Heart left ventricle (tissue), 13 donors: Measurements from ENCODE around the gene MEST.

Experiments used
- POLR2A ChIP-seq, 2 donors: fragments of 450-650 bp; IDR thresholded peaks; one replicate each; pipeline ENCODE4 v1.6.1; 2017; ENCODE audit warnings: antibody characterized with exemption in 2 of 2, mild to moderate bottlenecking in 2 of 2, moderate library complexity in 2 of 2
- TF ChIP-seq, protein P1 (sequence below), 12 donors: fragments of 200-600 bp; sonication (generic) in 4 of 12; IDR thresholded peaks; one replicate each; pipeline versions ENCODE4 v1.5.0 to v1.8.0; 2018 to 2022; ENCODE audit warnings: antibody characterized with exemption in 12 of 12, mild to moderate bottlenecking in 5 of 12
- donor health status: ischemic (EF 13 %, LVEDD 7.1; RV severe dilation, severe dysfunction).
- donor health status: DM: no; HTN: yes; CAD: no.
- donor health status: DM: no; HTN: no; CAD: no.
- donor health status: ischemic (EF 25% LVEDD 6.9; RV normal size, moderate dysfunction).
- donor health status: ischemic (EF 25% LVEDD 5.7; RV mildly dilated, moderate dysfunction).
- donor health status: ischemic (EF 35%, LVEDD 5.7; RV mildly dilated, moderate dysfunction).
- donor health status: nonischemic (EF 11% LVEDD 7.7; RV severe dilation, severe dysfunction).
- donor health status: DM: yes; HTN: yes; CAD: no.
- donor health status: PGD.
- donor health status: ischemic (EF 29% LVEDD 5.4; RV normal size, mild dysfunction).
- donor health status: nonischemic (EF 23%, LVEDD 6.1; RV moderate dilation, normal function).

DNA sequence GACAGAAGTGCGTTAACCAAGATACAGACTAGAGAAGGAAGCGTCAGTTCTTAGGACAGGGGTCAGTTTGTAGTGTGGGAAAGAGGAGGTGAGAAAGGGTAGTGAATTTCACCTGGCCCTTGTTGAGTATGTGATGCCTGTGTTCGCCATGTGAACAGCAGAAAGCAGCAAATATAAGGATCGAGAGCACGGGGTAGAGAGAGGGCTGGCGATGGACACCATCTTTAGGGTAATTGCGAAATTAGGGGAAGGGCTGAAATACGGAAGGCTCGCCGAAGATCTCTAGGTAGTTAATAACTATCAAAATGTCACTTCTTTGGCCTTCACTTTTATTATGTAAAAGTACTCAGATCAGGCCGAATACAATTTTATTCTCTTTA is 6.2 kb upstream of the MEST start:
- TF ChIP-seq POLR2A (IDR thresholded peaks at IDR 0.05), result no peak
- TF ChIP-seq, protein P1, sequence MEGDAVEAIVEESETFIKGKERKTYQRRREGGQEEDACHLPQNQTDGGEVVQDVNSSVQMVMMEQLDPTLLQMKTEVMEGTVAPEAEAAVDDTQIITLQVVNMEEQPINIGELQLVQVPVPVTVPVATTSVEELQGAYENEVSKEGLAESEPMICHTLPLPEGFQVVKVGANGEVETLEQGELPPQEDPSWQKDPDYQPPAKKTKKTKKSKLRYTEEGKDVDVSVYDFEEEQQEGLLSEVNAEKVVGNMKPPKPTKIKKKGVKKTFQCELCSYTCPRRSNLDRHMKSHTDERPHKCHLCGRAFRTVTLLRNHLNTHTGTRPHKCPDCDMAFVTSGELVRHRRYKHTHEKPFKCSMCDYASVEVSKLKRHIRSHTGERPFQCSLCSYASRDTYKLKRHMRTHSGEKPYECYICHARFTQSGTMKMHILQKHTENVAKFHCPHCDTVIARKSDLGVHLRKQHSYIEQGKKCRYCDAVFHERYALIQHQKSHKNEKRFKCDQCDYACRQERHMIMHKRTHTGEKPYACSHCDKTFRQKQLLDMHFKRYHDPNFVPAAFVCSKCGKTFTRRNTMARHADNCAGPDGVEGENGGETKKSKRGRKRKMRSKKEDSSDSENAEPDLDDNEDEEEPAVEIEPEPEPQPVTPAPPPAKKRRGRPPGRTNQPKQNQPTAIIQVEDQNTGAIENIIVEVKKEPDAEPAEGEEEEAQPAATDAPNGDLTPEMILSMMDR (IDR thresholded peaks at IDR 0.05), result no peak
